ENCODE data around the gene SEPTIN8. TPM values are rescaled to one million over a fixed set of nuclear protein-coding genes. Genes with fewer than 3 reads are reported as not detected.
A peak's percentile ranks its signal among the peaks of the same experiment; 100 is the strongest.

SEPTIN8 gene
- total RNA-seq, 1 donor from 2014 or later, result 127 TPM

DNA sequence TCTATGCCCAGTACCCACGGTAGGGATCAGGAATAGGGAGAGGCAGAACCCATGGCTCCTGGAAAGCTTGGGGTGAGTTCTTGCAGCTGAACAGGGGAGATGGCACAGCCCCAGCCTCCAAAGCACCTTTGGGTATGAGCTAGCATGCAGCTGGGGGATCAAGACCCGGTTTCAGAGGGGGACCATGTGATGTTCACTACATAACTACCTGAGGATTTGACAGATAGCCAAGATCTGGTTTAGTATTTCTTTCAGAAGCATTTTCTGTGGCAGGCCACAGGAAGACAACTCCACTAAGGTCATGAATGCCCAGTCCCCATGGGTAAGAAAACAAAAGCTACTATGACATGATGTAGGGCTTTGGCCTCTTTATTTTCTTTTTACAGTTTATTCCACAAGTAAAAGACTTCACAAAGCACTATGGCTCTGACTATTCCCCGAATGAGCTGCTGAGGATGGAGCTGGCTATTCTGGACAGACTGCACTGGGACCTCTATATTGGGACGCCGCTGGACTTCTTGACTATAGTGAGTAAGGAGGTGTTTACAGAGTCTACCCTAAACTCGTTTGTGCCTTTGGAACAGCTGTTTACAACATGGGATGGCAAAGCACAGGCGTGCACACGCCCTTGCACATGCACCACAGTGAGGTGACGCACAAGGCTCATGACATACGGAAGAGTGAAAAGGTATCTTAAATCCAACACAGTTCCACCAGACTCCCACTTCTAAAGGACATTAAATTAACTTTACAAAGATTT is 26.4 kb downstream of the SEPTIN8 start:
- H3K27ac Mint-ChIP-seq (ENCODE audit: unreplicated experiment), result no peak overlapping the region

GRCh38 chr5:132749506-132749905 is 27.5 kb downstream of the SEPTIN8 start:
- TF ChIP-seq, protein P1, sequence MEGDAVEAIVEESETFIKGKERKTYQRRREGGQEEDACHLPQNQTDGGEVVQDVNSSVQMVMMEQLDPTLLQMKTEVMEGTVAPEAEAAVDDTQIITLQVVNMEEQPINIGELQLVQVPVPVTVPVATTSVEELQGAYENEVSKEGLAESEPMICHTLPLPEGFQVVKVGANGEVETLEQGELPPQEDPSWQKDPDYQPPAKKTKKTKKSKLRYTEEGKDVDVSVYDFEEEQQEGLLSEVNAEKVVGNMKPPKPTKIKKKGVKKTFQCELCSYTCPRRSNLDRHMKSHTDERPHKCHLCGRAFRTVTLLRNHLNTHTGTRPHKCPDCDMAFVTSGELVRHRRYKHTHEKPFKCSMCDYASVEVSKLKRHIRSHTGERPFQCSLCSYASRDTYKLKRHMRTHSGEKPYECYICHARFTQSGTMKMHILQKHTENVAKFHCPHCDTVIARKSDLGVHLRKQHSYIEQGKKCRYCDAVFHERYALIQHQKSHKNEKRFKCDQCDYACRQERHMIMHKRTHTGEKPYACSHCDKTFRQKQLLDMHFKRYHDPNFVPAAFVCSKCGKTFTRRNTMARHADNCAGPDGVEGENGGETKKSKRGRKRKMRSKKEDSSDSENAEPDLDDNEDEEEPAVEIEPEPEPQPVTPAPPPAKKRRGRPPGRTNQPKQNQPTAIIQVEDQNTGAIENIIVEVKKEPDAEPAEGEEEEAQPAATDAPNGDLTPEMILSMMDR (IDR thresholded peaks at IDR 0.05), result no peak
- Mint-ChIP-seq H3K27ac (ENCODE audit: unreplicated experiment) (no peak overlapping the region), H3K27me3 (ENCODE audit: low read depth) (peaks cover 13% of the 10 kb centered on the region), H3K4me3 (ENCODE audit: unreplicated experiment) (no peak overlapping the region), H3K36me3 (ENCODE audit: low read depth) (peaks cover 2% of the 10 kb centered on the region), H3K9me3 (ENCODE audit: low read depth) (no peaks in the 10 kb centered on the region), H3K4me1 (ENCODE audit: low read depth) (peaks cover 10% of the 10 kb centered on the region)
- no peak for DNase-seq (ENCODE audit: low spot score)

More for the DNA sequence above, 26.4 kb downstream of the SEPTIN8 start:
- Mint-ChIP-seq H3K9me3 (ENCODE audit: low read depth) (no peaks in the 10 kb centered on the region), H3K27me3 (ENCODE audit: low read depth) (peaks cover 5% of the 10 kb centered on the region), H3K4me1 (ENCODE audit: low read depth) (peaks cover 10% of the 10 kb centered on the region), H3K4me3 (ENCODE audit: unreplicated experiment) (no peak overlapping the region), H3K36me3 (ENCODE audit: low read depth) (peaks cover 2% of the 10 kb centered on the region)
- DNase-seq (ENCODE audit: low spot score), result no peak
- TF ChIP-seq, protein P1 (IDR thresholded peaks at IDR 0.05), result no peak

GRCh38 chr5:132748522-132749000 is 28.5 kb downstream of the SEPTIN8 start:
- H3K27me3 Mint-ChIP-seq (ENCODE audit: low read depth), result peaks cover 13% of the 10 kb centered on the region
- H3K36me3 Mint-ChIP-seq (ENCODE audit: low read depth), result no peaks in the 10 kb centered on the region
- TF ChIP-seq, protein P1 (IDR thresholded peaks at IDR 0.05), result no peak

GRCh38 chr5:132747616-132748440 is 29.2 kb downstream of the SEPTIN8 start:
- no peak overlapping the region for H3K27ac Mint-ChIP-seq (ENCODE audit: unreplicated experiment)
- TF ChIP-seq, protein P1 (IDR thresholded peaks at IDR 0.05), result no peak
- H3K27me3 Mint-ChIP-seq (ENCODE audit: low read depth), result peaks cover 13% of the 10 kb centered on the region
- peak overlapping the region; percentile 48 for H3K4me3 Mint-ChIP-seq (ENCODE audit: unreplicated experiment)
- no peaks in the 10 kb centered on the region for H3K9me3 Mint-ChIP-seq (ENCODE audit: low read depth)
- DNase-seq (ENCODE audit: low spot score), result peak; percentile 75
- no peaks in the 10 kb centered on the region for H3K36me3 Mint-ChIP-seq (ENCODE audit: low read depth)
- H3K4me1 Mint-ChIP-seq (ENCODE audit: low read depth), result peaks cover 10% of the 10 kb centered on the region

More at GRCh38 chr5:132748522-132749000, 28.5 kb downstream of the SEPTIN8 start:
- DNase-seq (ENCODE audit: low spot score), result no peak
- Mint-ChIP-seq H3K4me3 (ENCODE audit: unreplicated experiment) (peak overlapping the region; percentile 48), H3K27ac (ENCODE audit: unreplicated experiment) (no peak overlapping the region), H3K4me1 (ENCODE audit: low read depth) (peaks cover 10% of the 10 kb centered on the region), H3K9me3 (ENCODE audit: low read depth) (no peaks in the 10 kb centered on the region)

GRCh38 chr5:132746954-132747615 is 30.0 kb downstream of the SEPTIN8 start, which contains the start of gene CCNI2:
Gene CCNI2, plus strand, starts transcription at chr5:132747426. Its CDS starts 70 bp downstream, at chr5:132747496.
- peak within 1 kb of the TSS; percentile 55 for H3K4me3 Mint-ChIP-seq (ENCODE audit: unreplicated experiment)
- no peak within 1 kb of the TSS for H3K27ac Mint-ChIP-seq (ENCODE audit: unreplicated experiment)
- DNase-seq (ENCODE audit: low spot score), result no peak
- no peaks in the 10 kb centered on the region for H3K9me3 Mint-ChIP-seq (ENCODE audit: low read depth)
- peaks cover 10% of the 10 kb centered on the region for H3K4me1 Mint-ChIP-seq (ENCODE audit: low read depth)
- TF ChIP-seq, protein P1 (IDR thresholded peaks at IDR 0.05), result peak; percentile 75
- H3K27me3 Mint-ChIP-seq (ENCODE audit: low read depth), result peaks cover 13% of the 10 kb centered on the region
- no peaks in the 10 kb centered on the region for H3K36me3 Mint-ChIP-seq (ENCODE audit: low read depth)
